GM12878 (cell line): Measurements from ENCODE around the gene CENPP. TPM values are rescaled to one million over a fixed set of nuclear protein-coding genes. Genes with fewer than 3 reads are reported as not detected.

Experiments used
- ATAC-seq: fragments of 200-7000 bp; cut with Tn5 transposase; 3 replicates; pipeline ENCODE4 v1.9.1; 2020; ENCODE audit warnings: mild to moderate bottlenecking, moderate library complexity
- BruUV-seq: library from RNA; stranded (reverse); fragments of 400-500 nt; replicated peaks from 2 replicates; lab custom pipeline; 2021; lab: Mats Ljungman, UMichigan
- CTCF ChIA-PET: fragments of 300-600 bp; sonication (Branson Sonifier 250); formaldehyde crosslinking; extraction: SDS; loops from one replicate; lab custom pipeline; 2021; ENCODE audit warnings: inconsistent platforms; lab: Yijun Ruan, JAX
- POLR2A ChIA-PET: fragments of 350-600 bp; formaldehyde crosslinking; extraction: SDS; loops from one replicate; lab custom pipeline; 2021; ENCODE audit warnings: inconsistent platforms; lab: Charles Lee
- RAD21 ChIA-PET: fragments of 300-600 bp; sonication (Branson Sonifier 250); formaldehyde crosslinking; loops from one replicate; lab custom pipeline; 2023; ENCODE audit warnings: antibody characterized with exemption; ENCODE audit not compliant: unreplicated experiment; lab: Charles Lee
- SMC1A ChIA-PET: fragments of 300-600 bp; sonication (Branson Sonifier 250); formaldehyde crosslinking; loops from one replicate; lab custom pipeline; 2023; ENCODE audit not compliant: unreplicated experiment, uncharacterized antibody; lab: Charles Lee
- DNase-seq: peaks from one replicate; pipeline ENCODE4 v3.0.0-alpha.2; 2011; ENCODE audit warnings: low read depth, low spot score
- FAIRE-seq: peaks from 3 replicates; lab custom pipeline; 2011; peaks lifted over from hg19 to GRCh38; lab: Jason Lieb, UNC
- H2AFZ ChIP-seq: 2 replicates; pipeline ENCODE4 v1.6.0; 2011; ENCODE audit warnings: low read depth, low read length, control low read depth; ENCODE audit not compliant: control insufficient read depth
- H3K27ac ChIP-seq: 2 replicates; pipeline ENCODE4 v1.5.1; 2011; ENCODE audit warnings: control low read depth; ENCODE audit not compliant: control insufficient read depth, insufficient read depth
- H3K27me3 ChIP-seq, 2 experiments: replicated peaks in 1 of 2; 2 replicates each; pipeline versions ENCODE4 v1.6.0 to v1.6.1; 2011; ENCODE audit warnings: low read length in 1 of 2; ENCODE audit not compliant: control insufficient read depth in 2 of 2, insufficient read depth in 2 of 2
- H3K36me3 ChIP-seq, 2 experiments: 2 replicates each; pipeline ENCODE4 v1.5.1; 2011; ENCODE audit warnings: low read length in 1 of 2; ENCODE audit not compliant: control insufficient read depth in 2 of 2, insufficient read depth in 2 of 2
- H3K4me1 ChIP-seq: 2 replicates; pipeline ENCODE4 v1.6.1; 2011; ENCODE audit warnings: mild to moderate bottlenecking, low read length, moderate library complexity, mixed read lengths; ENCODE audit not compliant: control insufficient read depth, insufficient read depth
- H3K4me2 ChIP-seq: 2 replicates; pipeline ENCODE4 v1.6.0; 2011; ENCODE audit warnings: control low read depth; ENCODE audit not compliant: control insufficient read depth, insufficient read depth
- H3K4me3 ChIP-seq: fragments of 200-600 bp; sonication (generic); 2 replicates; pipeline ENCODE4 v1.5.1; 2016
- H3K79me2 ChIP-seq: 2 replicates; pipeline ENCODE4 v1.6.0; 2011; ENCODE audit warnings: low read length; ENCODE audit not compliant: control insufficient read depth, insufficient read depth
- H3K9ac ChIP-seq: 2 replicates; pipeline ENCODE4 v1.8.0; 2011; ENCODE audit warnings: low read length, control low read depth, mixed read lengths; ENCODE audit not compliant: control insufficient read depth, insufficient read depth
- H3K9me3 ChIP-seq: replicated peaks from 3 replicates; pipeline ENCODE4 v1.5.1; 2011; ENCODE audit warnings: mild to moderate bottlenecking, low read length; ENCODE audit not compliant: control insufficient read depth, insufficient read depth
- H4K20me1 ChIP-seq: 2 replicates; pipeline ENCODE4 v1.6.0; 2011; ENCODE audit not compliant: control insufficient read depth, insufficient read depth
- CREB1 ChIP-seq: IDR thresholded peaks from 2 replicates; pipeline ENCODE4 v1.6.1; 2012; ENCODE audit warnings: low read depth, mild to moderate bottlenecking, inconsistent platforms
- JUNB ChIP-seq: IDR thresholded peaks from 2 replicates; pipeline ENCODE4 v1.6.1; 2016; ENCODE audit warnings: antibody characterized with exemption, mild to moderate bottlenecking
- KAT2A ChIP-seq: conservative IDR thresholded peaks from 2 replicates; pipeline ENCODE4 v1.6.1; 2011; ENCODE audit warnings: low read depth, low read length; ENCODE audit not compliant: control insufficient read depth
- MTA3 ChIP-seq: IDR thresholded peaks from 2 replicates; pipeline ENCODE4 v1.6.1; 2012; ENCODE audit warnings: low read length, inconsistent platforms, borderline replicate concordance
- PRDM15 ChIP-seq: fragments of 450-650 bp; formaldehyde crosslinking; IDR thresholded peaks from 2 replicates; pipeline ENCODE4 v1.4.0; 2020; ENCODE audit warnings: mild to moderate bottlenecking, moderate library complexity
- RCOR1 ChIP-seq: conservative IDR thresholded peaks from 2 replicates; pipeline ENCODE4 v1.6.1; 2012; ENCODE audit warnings: low read depth, low read length, improper control_type of control experiment
- SMARCA5 ChIP-seq: fragments of 450-650 bp; IDR thresholded peaks from 2 replicates; pipeline ENCODE4 v1.6.1; 2017; ENCODE audit warnings: mild to moderate bottlenecking
- ZBTB11 ChIP-seq: fragments of 450-650 bp; formaldehyde crosslinking; IDR thresholded peaks from 2 replicates; pipeline ENCODE4 v1.5.0; 2022; ENCODE audit warnings: mild to moderate bottlenecking, missing genetic modification characterization
- ZNF217 ChIP-seq: fragments of 450-650 bp; IDR thresholded peaks from 2 replicates; pipeline ENCODE4 v1.6.1; 2017; ENCODE audit warnings: antibody characterized with exemption, mild to moderate bottlenecking
- WGBS: methylation state at CpG from one replicate; pipeline ENCODE4 v1.1.6; 2016; ENCODE audit warnings: low lambda C conversion rate; ENCODE audit not compliant: insufficient replicate concordance, insufficient coverage; ENCODE audit errors: missing lambda C conversion rate; 5-methylcytosine and 5-hydroxymethylcytosine counted together
- in situ Hi-C: fragments of 300-500 bp; cut with MboI; formaldehyde crosslinking; loops from 9 replicates; pipeline ENCODE4 v1.14.3; 2018; ENCODE audit warnings: mixed read lengths
- intact Hi-C: fragments of 100-400 bp; cut with micrococcal nuclease; formaldehyde crosslinking; loops from one replicate; pipeline ENCODE4 v1.14.2; 2022; ENCODE audit not compliant: unreplicated experiment
- polyA plus RNA-seq, 11 experiments: library from polyadenylated mRNA; depleted of rRNA in 4 of 11; unstranded in 6 of 11; stranded (reverse) in 5 of 11; fragments of >200 nt; fragmentation: Nextera tagmentation in 4 of 11; fragmentation: Illumina TruSeq in 1 of 11; extraction: Ambion mirVana in 4 of 11; extraction: Trizol in 1 of 11; gene quantifications; 1 replicate in 1 of 11; 2 replicates in 10 of 11; pipeline versions ENCODE4 v1.2.1 to v1.2.3, GENCODE V29; 2011 to 2016; ENCODE audit warnings: inconsistent platforms in 2 of 11, missing spikeins in 2 of 11, low read depth in 1 of 11
- total RNA-seq, 4 experiments: library from RNA; depleted of rRNA in 3 of 4; stranded (reverse); fragments of >200 nt in 3 of 4; fragmentation: Illumina TruSeq in 1 of 4; extraction: Trizol in 1 of 4; gene quantifications; 2 replicates each; pipeline versions ENCODE4 v1.2.1 to v1.2.3, GENCODE V29; 2013 to 2021
- TF ChIP-seq, protein P1 (sequence below): fragments of 450-650 bp; formaldehyde crosslinking; IDR thresholded peaks from 2 replicates; pipeline ENCODE4 v1.4.0; 2022; ENCODE audit warnings: mild to moderate bottlenecking, moderate library complexity

Gene CENPP
- total and polyA plus RNA-seq, 10 of the 15 experiments (the other 5 are each of a cell fraction or from before 2014, with no cell fraction given), result 9.4 to 31.4 (median 19.8) TPM

GRCh38 chr9:92608909-92609445 is 283.2 kb downstream of the CENPP start (continued):
- TF ChIP-seq MTA3, result no peak
- TF ChIP-seq, all 136 proteins: peak for 0

DNA sequence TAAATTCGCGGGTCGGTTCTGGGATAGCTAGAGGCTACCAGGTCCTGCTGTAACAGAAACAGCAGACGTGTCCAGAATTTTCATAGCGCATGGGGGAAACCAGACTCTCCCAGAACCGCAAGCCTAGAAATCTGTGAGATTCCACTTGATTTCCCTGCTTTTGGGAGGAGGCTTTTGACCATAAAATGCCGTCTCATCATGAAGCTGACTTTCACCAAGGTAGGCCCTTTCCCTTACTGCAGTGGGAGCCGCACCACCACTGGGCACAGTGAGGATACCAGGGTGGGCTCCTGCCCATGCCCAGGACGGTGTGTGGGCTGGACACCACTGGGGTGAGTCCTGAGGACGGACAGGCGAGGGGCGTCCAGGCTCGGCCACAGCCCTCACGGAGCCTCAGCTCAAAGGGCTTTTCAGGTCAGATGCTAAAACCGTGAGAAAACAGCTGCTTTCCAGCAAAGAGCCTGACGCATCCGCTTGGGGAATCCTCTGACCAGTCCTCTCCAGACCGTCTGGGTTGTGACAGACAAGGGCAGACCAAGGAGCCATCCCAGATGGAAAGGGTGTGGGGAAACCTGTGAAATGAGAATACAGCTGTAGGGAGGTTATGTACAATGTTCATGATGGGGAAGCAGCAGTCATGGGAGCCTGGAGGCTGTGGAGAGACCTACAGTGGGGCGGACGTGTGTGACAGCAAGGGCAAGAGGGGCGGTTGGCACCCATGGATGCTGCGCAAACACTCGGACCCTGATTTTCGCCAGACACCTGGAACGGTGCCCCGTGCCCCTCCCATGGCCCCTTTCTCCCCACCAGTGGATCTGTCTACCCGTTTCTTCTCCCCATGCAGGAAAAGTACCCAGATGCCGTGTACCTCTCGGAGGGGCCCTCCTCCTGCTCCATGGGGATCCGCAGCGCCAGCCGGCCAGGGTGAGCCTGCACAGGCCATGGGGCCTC is 285.0 kb downstream of the CENPP start:
- Histone ChIP-seq H3K27me3 (no peaks in the 10 kb centered on the region), H4K20me1 (no peaks in the 10 kb centered on the region), H3K4me1 (no peaks in the 10 kb centered on the region; the same call in 1 of the 2 replicates), H3K9me3 (no peaks in the 10 kb centered on the region), H2AFZ (no peak overlapping the region), H3K27ac (no peak overlapping the region), H3K36me3 (peaks cover 0 to 16% of the 10 kb centered on the region in 2 experiments), H3K79me2 (no peaks in the 10 kb centered on the region), H3K4me2 (no peak overlapping the region), H3K9ac (no peak overlapping the region), H3K4me3 (no peak overlapping the region)
- FAIRE-seq (no peak), DNase-seq (no peak), ATAC-seq (no peak)
- intact Hi-C loops (no loop called here), in situ Hi-C loops (no loop called here)
- POLR2A ChIA-PET, result no interaction called here
- WGBS, result 94% methylated on average over 31 of the region's 32 CpGs
- SMC1A ChIA-PET, result no interaction called here
- CTCF ChIA-PET, result no interaction called here
- BruUV-seq, result no TSS peak
- RAD21 ChIA-PET, result no interaction called here
- no peak for TF ChIP-seq KAT2A
- TF ChIP-seq, protein P1, sequence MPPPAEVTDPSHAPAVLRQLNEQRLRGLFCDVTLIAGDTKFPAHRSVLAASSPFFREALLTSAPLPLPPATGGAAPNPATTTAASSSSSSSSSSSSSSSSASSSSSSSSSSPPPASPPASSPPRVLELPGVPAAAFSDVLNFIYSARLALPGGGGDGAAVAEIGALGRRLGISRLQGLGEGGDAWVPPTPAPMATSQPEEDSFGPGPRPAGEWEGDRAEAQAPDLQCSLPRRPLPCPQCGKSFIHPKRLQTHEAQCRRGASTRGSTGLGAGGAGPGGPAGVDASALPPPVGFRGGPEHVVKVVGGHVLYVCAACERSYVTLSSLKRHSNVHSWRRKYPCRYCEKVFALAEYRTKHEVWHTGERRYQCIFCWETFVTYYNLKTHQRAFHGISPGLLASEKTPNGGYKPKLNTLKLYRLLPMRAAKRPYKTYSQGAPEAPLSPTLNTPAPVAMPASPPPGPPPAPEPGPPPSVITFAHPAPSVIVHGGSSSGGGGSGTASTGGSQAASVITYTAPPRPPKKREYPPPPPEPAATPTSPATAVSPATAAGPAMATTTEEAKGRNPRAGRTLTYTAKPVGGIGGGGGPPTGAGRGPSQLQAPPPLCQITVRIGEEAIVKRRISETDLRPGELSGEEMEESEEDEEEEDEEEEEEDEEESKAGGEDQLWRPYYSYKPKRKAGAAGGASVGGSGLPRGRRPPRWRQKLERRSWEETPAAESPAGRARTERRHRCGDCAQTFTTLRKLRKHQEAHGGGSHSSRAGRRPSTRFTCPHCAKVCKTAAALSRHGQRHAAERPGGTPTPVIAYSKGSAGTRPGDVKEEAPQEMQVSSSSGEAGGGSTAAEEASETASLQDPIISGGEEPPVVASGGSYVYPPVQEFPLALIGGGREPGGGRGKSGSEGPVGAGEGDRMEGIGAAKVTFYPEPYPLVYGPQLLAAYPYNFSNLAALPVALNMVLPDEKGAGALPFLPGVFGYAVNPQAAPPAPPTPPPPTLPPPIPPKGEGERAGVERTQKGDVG (CRISPR knock-in tag), result no peak
- no peak for TF ChIP-seq ZNF217
- TF ChIP-seq PRDM15, result no peak
- no peak for TF ChIP-seq ZBTB11 (CRISPR knock-in tag)
- no peak for TF ChIP-seq SMARCA5
- no peak for TF ChIP-seq JUNB
- TF ChIP-seq CREB1, result no peak
- TF ChIP-seq RCOR1, result no peak
